Neural cell (in vitro differentiated cells): ENCODE results near the gene OR51M1.

Source experiments
- EP300 ChIP-seq: fragments of 450-650 bp; conservative IDR thresholded peaks from 2 replicates; pipeline ENCODE4 v1.6.1; 2014; ENCODE audit warnings: antibody characterized with exemption, mild to moderate bottlenecking, moderate library complexity; ENCODE audit not compliant: poor library complexity, severe bottlenecking
- EZH2 ChIP-seq: fragments of 200-600, 300-800 bp; shearing (Covaris generic), sonication (generic); IDR thresholded peaks from 2 replicates; pipeline ENCODE4 v1.6.1; 2014; ENCODE audit warnings: antibody characterized with exemption, low read length, borderline replicate concordance, mild to moderate bottlenecking; ENCODE audit not compliant: insufficient read depth, poor library complexity, severe bottlenecking
- POLR2AphosphoS5 ChIP-seq: IDR thresholded peaks from 2 replicates; pipeline ENCODE4 v1.6.1; 2012
- SMC3 ChIP-seq: fragments of 450-650 bp; conservative IDR thresholded peaks from 2 replicates; pipeline ENCODE4 v1.6.1; 2014; ENCODE audit warnings: antibody characterized with exemption, mild to moderate bottlenecking, moderate library complexity; ENCODE audit not compliant: poor library complexity
- TAF1 ChIP-seq: IDR thresholded peaks from 2 replicates; pipeline ENCODE4 v1.6.1; 2012; ENCODE audit warnings: low read depth
- TF ChIP-seq, protein P1 (sequence below): fragments of 450-650 bp; IDR thresholded peaks from 2 replicates; pipeline ENCODE4 v1.5.1; 2014; ENCODE audit warnings: antibody characterized with exemption, mild to moderate bottlenecking, moderate library complexity; ENCODE audit not compliant: poor library complexity, severe bottlenecking

DNA sequence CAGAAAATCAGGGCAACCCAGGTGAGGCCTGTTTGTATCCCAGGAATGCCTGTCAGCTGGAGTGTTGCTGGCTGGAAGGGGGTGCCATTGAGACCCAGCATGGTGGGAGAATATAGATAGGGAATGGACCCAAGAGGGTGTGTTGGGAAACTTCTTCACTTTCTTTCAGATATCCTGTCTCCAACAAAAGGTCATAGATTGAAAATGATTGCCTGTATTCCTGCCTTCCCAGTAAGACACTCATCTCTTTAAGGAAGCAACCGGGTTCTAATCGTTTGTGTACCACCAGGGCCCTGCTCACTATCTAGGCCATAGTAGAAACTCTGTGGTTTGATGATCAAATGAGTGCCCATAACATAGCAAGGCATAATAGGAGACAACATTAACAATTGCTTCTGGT lies 57.8 kb downstream of the OR51M1 start, which contains the start of gene OR51I1:
- TF ChIP-seq SMC3 = no peak
- TF ChIP-seq, protein P1, sequence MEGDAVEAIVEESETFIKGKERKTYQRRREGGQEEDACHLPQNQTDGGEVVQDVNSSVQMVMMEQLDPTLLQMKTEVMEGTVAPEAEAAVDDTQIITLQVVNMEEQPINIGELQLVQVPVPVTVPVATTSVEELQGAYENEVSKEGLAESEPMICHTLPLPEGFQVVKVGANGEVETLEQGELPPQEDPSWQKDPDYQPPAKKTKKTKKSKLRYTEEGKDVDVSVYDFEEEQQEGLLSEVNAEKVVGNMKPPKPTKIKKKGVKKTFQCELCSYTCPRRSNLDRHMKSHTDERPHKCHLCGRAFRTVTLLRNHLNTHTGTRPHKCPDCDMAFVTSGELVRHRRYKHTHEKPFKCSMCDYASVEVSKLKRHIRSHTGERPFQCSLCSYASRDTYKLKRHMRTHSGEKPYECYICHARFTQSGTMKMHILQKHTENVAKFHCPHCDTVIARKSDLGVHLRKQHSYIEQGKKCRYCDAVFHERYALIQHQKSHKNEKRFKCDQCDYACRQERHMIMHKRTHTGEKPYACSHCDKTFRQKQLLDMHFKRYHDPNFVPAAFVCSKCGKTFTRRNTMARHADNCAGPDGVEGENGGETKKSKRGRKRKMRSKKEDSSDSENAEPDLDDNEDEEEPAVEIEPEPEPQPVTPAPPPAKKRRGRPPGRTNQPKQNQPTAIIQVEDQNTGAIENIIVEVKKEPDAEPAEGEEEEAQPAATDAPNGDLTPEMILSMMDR = no peak
- TF ChIP-seq TAF1 = no peak
- no peak for TF ChIP-seq EP300
- no peak for TF ChIP-seq EZH2
- no peak for TF ChIP-seq POLR2AphosphoS5
